ENCODE data around the gene SMURF2.

SMURF2 gene

GRCh38 chr17:64496786-64497564 lies 165.1 kb downstream of the SMURF2 start, which contains the start of gene POLG2:
Gene POLG2, minus strand, starts transcription at chr17:64497054. Its CDS starts 86 bp downstream, at chr17:64496968.
- Histone ChIP-seq H3K27ac (peak within 1 kb of the TSS; percentile 67), H3K36me3 (replicated peaks) (peaks cover 44% of the 10 kb centered on the region), H3K4me3 (ENCODE audit: low read depth, low read length) (peak within 1 kb of the TSS; percentile 83), H3K27me3 (replicated peaks) (no peaks in the 10 kb centered on the region)
- TF ChIP-seq CTCF (IDR thresholded peaks at IDR 0.05; ENCODE audit: low read depth, low read length, missing control alignments) = peak; percentile 70
- in situ Hi-C loops (cut with HindIII; ENCODE audit: low pct_ligation_motif_present, low sequenced_read_pairs) = loop anchor here (10.0 kb wide), 2 partner anchors 72 to 192 kb away; no protein-coding TSS in a partner anchor
- DNase-seq = peak; percentile 87

GRCh38 chr17:64496348-64496785 lies 165.7 kb downstream of the SMURF2 start:
- DNase-seq = no peak
- no peaks in the 10 kb centered on the region for H3K27me3 ChIP-seq (replicated peaks)
- in situ Hi-C loops (cut with HindIII; ENCODE audit: low pct_ligation_motif_present, low sequenced_read_pairs) = loop anchor here (10.0 kb wide), 2 partner anchors 72 to 192 kb away; no protein-coding TSS in a partner anchor
- TF ChIP-seq CTCF (IDR thresholded peaks at IDR 0.05; ENCODE audit: low read depth, low read length, missing control alignments) = no peak
- H3K27ac ChIP-seq = peak overlapping the region; percentile 67
- H3K4me3 ChIP-seq (ENCODE audit: low read depth, low read length) = peak overlapping the region; percentile 83
- peaks cover 39% of the 10 kb centered on the region for H3K36me3 ChIP-seq (replicated peaks)
